ENCODE measurements around the gene CCNI2.
"Not testable (repeated sequence)": the region's sequence is repeated elsewhere in the genome, so short reads cannot be mapped to it uniquely, and the experiment has no call there.

The CCNI2 gene

GRCh38 chr5:132778856-132779255, 31.6 kb downstream of the CCNI2 start:
- in situ Hi-C loops (cut with MboI; ENCODE audit: low sequenced_read_pairs): no loop called here

DNA sequence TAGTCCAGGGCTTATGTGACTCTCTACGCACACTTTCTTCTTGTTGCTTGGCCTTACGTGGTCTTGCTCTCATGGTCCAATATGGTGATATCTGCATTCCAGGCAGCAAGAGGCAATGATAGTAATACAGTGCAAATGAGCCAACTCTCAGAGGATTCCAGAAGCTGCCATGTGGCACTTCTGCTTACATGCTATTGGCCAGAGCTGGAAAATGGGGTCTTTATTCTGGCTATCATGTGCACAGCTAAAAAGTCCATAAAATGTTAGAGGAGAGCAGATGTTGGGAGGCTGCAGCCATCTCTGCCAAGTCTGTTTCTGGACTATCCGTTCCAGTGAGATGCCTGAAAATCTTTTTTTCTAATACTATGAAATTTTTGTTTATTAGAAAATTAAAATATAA, 32.7 kb downstream of the CCNI2 start:
- in situ Hi-C loops (cut with MboI; ENCODE audit: low sequenced_read_pairs): no loop called here

DNA sequence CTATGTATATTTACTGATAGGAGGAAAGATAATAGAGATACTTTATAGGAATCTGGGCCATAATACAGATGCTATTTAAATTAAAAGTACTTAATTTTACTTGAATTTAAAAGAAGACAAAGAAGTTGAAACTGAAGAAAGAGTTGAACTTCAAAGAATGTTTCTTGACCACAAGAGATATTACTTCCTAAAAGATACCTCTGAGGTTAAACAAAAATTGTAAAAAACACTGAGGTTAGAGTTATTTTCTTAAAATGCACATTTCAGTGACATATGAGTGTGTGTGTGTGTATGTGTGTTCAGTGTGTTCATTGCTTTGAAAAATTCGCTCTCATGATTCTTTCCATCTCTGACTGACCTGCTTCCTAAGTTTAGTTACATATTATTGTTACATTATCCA, 33.4 kb downstream of the CCNI2 start:
- in situ Hi-C loops (cut with MboI; ENCODE audit: low sequenced_read_pairs): no loop called here

DNA sequence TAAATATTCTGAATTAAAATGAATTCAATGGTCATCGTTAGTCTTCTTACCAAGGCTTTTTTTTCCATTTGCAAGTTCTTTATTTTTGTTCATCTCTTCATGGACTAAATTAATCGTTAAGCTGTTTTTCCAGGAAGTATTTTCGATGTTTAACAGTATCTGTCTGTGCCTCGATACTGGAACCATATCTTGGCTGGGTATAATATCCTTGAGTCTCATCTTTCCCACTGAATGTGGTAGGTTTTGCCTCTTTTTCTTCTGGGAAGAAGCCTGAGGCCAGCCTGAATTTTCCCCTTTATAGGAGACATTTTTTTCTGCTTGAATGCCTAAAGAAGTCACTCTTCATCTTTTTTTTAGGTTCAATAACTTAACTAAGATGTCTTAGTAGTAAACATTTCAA, 33.8 kb downstream of the CCNI2 start:
- in situ Hi-C loops (cut with MboI; ENCODE audit: low sequenced_read_pairs): no loop called here

DNA sequence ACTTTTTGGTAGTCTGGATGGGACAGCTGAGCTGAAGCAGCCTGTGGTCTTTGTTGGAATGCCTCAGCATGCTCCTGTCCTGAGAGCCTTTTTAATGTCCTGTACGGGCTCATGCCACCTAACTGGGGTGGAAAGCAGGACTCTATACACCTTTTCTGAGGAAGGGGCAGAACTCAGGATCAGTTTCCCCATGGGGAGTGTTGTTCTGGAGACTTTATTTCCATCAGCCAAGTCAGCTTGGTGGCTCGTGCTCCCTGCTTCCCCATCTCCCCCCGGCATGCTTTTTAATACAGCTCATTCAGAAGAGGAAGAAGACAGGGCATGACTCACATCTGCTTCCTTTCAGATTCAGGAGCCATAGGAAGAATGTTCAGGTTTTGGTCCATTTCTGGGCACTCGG, 34.9 kb downstream of the CCNI2 start:
- in situ Hi-C loops (cut with MboI; ENCODE audit: low sequenced_read_pairs): no loop called here

GRCh38 chr5:132785365-132785764, 38.1 kb downstream of the CCNI2 start:
- in situ Hi-C loops (cut with MboI; ENCODE audit: low sequenced_read_pairs): no loop called here

GRCh38 chr5:132785864-132786263, 38.6 kb downstream of the CCNI2 start:
- in situ Hi-C loops (cut with MboI; ENCODE audit: low sequenced_read_pairs): no loop called here

DNA sequence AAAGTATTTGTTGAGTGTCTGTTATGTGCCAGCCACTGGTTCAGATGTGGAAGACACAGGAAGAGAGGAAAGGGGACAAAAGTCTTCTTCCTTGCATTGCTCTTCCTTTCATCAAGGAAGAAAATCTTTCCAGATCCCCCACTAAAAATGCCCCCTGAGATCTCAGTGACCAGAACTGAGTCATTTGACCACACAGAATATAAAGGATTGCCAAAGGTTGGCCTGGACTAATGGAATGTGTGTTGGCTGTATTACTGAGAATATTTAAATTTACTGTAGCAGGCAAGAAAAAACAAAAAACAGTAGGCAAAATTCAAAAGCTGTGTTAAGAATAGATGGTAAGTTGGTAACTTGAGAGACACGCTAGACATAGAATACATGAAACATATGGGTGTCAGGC, 39.9 kb downstream of the CCNI2 start:
- in situ Hi-C loops (cut with MboI; ENCODE audit: low sequenced_read_pairs): no loop called here

DNA sequence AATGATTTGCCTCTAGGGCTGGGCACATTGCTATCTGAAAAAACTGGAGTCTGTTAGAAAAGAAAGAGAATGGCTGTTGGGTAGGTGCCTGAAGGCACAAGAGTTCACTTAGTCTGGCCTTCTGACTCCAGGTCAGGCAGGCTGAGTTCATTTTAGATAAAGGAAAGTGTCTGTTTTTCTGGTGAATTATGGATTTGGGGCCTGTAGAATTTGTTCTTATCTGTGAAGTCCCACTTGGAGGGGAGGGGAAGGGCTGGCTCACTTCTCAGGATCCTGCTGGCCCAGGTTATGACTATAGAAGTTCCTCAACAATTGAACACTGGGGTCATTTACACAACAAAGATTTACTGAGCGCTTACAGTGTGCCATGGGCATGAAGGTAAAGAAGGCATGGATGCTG, 41.3 kb downstream of the CCNI2 start:
- in situ Hi-C loops (cut with MboI; ENCODE audit: low sequenced_read_pairs): no loop called here

DNA sequence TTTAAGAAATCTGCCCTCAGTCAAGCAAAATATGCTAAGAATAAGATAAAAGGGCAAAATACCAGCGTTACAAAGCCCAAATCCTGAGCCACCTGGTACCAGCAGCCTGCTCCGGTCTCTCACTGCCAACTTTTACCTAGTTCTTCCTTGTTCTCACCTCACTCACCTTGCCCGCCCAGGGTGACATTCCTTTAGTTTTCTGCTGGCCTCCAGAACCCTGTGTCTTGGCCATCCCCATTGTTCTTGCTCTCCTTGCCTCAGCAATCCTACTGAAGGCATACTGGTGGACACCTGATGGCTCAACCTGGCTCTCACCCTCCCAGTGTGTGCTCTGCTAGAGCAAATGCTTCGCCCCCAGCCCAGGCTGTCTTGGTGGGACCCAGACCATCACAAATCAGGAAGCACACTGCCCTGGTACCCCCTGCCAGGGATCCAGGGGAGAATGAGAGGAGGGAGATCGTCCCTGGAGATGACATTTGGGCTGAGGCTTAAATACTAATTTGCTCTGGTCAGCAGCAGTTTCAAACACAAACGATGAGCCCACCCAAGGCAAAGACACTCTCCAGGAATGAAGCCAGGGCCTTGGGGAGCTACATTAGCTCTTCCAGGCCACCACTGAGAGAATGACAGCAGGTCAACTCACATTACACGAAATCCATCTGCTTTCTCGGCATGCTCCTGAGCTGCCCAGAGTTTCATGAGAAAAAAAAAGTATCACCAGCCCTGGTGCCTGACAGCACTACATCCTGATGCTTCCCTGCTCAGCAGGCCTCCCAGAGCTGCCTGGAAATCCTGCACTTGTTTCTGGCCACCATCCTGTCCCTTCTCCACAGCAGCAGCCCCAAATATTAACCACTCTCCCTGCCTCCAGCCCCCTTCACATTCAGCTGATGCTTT, 42.0 kb downstream of the CCNI2 start:
- in situ Hi-C loops (cut with MboI; ENCODE audit: low sequenced_read_pairs): no loop called here

DNA sequence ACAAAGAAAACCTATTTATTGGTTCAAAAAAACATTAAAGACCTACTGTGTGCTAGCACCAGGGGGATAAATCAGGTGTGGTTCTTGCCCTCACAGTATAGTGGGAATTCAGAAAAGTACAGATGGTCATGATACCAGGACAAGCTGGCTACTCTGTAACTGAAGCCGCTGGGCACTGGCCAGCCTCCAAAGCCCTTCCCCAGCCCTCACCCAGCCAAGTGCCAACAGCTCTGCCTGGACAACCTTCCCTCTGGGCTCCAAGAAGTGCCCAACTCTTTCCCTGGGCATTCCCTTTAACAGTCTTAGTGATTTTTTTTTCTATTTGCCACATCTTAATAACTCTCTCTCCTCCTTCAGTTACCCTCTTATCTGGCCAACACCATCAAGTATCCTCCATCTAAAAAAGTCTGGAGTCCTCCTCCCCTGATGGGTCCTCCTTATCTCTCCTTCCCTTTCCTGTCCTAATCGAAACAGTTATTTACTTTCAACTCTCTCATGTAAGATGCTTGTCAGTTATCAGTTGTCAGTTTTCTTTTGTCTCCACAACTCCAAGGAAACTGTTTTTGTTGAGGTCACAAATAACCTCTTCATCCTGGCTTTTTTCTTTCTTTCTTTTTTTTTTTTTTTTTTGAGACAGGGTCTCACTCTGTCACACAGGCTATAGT, 43.1 kb downstream of the CCNI2 start:
- in situ Hi-C loops (cut with MboI; ENCODE audit: low sequenced_read_pairs): no loop called here

- in situ Hi-C loops (cut with MboI; ENCODE audit: low sequenced_read_pairs): no loop called here
Observed at GRCh38 chr5:132791026-132791425, 43.8 kb downstream of the CCNI2 start.

DNA sequence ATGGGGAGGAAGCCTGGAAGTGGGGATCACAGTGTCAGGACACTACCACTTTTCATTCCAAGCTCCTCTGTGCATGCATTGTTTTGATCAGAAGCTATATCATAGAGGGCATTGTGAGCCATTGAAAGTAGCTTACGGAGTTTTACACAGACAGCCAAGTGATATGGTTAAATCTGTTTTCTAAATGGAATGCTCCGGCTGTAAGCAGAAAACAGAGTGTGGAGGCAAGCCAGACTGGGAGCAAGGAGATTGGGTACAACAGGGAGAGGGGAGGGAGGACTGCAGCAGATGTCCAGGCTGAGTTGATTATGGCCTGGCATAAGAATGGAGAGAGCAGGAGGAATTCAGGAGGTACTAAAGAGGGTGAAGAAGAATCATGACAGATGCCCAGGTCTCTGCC, 50.4 kb downstream of the CCNI2 start:
- in situ Hi-C loops (cut with MboI; ENCODE audit: low sequenced_read_pairs): no loop called here

DNA sequence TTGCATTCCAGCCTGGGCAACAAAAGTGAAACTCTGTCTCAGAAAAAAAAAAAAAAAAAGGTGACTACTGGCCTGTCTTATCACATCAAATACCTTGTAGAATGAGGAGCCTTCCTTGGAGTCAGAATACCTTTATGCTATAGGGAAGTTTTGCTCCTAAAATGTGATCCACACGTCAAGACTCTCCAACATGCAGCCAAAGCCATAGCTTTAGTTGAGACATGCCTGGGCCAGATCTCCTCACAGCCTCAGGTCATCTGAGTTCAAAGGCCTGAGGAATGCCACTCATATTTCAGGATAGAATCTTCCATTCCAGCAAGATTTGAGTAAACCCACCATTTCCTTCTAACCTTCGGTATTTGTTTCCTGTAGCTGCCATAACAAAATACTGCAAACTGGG, 52.2 kb downstream of the CCNI2 start:
- in situ Hi-C loops (cut with MboI; ENCODE audit: low sequenced_read_pairs): no loop called here

- in situ Hi-C loops (cut with MboI; ENCODE audit: low sequenced_read_pairs): no loop called here
Observed at GRCh38 chr5:132800545-132800944, 53.3 kb downstream of the CCNI2 start.

DNA sequence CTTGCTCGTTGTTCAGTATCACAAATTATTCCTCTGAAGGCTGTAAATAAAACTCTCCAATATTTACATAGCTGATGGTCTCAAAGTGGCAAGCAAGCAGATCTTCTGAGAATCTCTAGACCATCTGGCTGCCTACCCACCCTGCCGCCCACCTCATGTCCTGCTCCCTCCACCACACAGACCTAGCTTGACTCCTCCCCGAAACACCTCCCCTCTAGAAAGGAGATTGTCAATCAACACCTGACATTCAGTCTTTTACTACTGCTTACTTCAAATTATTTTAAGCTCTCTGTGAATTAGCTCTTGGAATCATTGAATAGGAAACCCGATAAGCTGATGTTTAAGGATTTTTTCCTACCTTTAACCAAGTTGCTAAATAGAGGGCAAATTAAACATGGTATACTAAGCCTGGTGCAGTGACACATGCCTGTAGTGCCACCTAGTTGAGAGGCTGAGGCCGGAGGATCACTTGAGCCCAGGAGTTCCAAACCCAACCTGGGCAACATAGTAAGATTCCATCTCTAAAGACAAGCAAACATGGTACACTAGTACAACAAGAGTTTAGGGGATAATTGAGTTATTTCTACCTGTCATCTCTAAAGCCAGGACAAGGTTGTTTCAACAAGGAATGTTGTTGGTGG, 54.9 kb downstream of the CCNI2 start:
- in situ Hi-C loops (cut with MboI; ENCODE audit: low sequenced_read_pairs): no loop called here

- in situ Hi-C loops (cut with MboI; ENCODE audit: low sequenced_read_pairs): not testable (repeated sequence)
Observed at GRCh38 chr5:132802685-132803066, 55.5 kb downstream of the CCNI2 start.
